Fibroblast of the conjunctiva (primary cell): ENCODE results near the gene PHETA1.
"Not testable (repeated sequence)": the region's sequence is repeated elsewhere in the genome, so short reads cannot be mapped to it uniquely, and the experiment has no call there.

Experiments
- DNase-seq: peaks from one replicate; pipeline ENCODE4 v3.0.0-alpha.2; 2010; ENCODE audit warnings: low read depth

The PHETA1 gene

DNA sequence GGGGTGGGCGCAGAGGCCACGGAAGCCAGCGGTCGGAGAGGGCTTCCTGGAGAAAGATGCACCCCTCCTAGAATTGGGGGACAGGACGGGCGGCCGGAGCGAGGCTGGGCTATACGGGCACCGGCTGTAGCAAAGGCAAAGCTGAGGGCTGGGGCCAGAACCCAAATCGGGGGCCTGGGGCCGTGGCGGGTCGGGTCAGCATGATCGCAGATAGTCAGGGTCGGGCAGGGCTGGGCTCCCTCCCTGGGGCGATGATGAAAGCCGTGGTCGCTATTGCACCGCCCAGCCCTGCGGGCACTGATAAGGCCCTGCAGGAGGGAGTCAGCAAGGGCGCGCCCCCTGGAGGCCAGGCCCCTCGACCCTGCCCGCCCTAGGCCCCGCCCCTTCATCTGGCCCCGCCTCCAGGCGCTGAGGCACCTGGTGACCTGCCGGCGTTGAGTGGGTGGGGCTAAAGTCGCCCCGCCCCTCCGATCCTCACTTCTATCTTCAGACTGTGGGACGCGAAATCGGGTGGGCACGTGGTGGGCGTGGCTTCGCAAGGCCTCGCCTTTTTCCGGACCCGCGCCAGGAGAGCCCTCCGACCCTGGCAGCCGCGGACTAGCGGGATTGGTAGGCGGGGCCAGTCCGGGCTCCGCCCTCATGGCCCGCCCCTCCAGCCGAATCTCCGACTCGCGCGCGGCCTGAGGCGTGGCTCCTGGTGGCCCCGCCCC lies 36.4 kb upstream of the PHETA1 start:
- peak; percentile 90 for DNase-seq

DNA sequence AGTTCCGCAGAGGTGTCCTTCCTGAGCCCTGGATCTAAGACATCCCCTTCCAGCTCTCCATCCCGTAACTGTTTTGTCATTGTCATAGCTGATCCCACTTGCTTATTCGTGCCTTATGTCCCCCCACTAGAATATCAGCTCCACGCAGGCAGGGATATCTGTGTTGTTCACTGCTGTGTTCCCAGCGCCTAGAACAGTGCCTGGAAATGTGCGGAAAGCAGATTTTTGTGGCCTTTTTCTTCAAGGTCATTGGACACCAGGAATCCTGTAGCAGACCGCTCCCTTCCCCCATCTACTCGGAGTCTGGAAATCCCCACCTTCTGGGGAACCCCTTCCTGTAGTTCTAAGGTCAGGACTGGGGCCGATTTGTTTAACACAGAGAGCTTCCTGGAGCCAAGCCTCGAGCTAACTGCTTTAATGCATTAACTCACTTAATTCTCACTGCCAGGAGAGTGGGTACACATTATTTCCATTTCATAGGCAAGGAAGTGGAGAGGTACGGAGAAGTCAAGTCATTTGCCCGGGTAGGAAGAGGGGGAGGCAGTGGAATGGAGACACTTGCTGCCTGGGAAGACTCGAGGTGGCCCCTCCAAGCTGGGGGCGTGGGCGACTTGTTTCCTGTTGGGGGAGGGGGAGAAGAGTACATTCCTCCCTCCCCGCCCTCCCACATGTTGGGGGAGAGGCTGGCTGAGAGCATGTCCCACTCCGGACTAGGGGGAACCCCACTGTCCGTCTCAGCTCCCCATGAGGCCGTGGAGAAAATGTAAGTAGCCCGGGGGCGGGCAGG lies 35.7 kb upstream of the PHETA1 start:
- no peak for DNase-seq

DNA sequence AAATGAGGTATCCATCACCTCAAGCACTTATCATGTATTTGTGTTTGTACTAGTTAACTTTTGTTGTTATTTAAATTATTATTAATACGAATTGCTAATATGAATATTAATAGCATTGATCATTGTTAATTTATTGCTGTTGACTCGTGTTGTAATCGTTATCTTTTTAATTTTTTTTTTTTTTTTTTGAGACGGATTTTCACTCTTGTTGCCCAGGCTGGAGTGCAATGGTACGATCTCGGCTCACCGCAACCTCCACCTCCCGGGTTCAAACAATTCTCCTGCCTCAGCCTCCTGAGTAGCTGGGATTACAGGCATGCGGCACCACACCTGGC lies 33.6 kb upstream of the PHETA1 start:
- not testable (repeated sequence) for DNase-seq

DNA sequence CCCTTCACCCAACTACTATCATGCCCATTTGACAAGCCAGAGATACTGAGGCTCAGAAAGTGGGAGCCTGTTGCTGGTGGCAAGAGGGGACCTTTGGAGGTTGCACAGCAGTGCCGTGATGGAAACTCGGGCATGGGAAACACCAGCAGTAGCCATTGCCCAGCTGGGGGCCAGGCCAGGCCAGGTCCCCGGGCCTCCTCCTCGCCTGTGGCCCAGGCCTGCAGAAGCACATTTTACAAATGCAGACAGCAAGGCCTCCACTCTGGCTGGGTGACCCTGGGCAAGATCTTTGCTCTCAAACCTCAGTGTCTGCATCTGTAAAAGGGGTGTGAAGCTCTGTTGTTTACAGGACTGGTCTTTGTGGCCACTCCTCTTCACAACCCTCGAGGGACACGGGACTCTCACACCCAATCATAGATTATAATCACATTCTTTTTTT lies 32.3 kb upstream of the PHETA1 start:
- DNase-seq = no peak

DNA sequence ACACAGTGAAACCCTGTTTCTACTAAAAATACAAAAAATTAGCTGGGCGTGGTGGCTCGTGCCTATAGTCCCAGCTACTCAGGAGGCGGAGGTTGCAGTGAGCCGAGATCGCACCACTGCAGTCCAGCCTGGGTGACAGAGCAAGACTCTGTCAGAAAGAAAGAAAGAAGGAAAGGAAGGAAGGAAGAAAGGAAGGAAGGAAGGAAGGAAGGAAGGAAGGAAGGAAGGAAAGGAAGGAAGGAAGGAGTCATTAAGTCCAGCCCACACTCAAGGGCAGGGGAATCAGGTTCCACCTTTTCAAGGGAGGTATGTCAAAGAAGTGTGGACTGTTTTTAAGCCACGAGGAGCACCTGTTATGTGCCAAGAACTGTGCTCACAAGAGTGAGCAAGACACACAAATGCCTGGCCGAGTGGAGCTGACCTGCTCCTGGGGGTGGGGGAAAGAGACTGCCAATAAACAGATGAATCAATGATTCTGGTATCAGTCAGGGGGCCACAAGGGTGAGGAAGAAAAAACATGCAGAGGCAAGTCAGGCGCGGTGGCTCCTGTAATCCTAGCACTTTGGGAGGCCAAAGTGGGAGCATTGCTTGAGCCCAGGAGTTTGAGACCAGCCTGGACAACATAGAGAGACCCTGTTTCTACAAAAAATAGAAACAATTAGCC lies 31.0 kb upstream of the PHETA1 start:
- DNase-seq = not testable (repeated sequence)

DNA sequence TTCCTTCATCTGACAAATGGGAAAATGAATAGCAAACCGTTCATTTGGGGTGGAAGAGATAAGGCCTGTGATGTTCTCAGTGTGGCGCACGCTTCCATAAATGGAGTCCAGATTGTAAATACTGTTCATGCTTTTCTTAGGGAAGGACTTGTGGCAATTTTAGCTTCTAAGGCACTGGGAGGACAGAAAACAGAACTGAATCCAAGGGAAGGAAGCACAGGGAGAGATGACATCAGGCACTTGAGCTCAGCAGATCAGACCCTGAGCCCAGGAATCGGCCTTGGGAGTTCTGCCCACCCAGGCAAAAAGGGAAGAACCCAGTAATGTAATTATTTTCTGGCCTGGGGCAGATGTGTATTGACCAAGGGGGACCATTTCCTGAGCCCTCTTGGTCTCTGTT lies 29.6 kb upstream of the PHETA1 start:
- no peak for DNase-seq

DNA sequence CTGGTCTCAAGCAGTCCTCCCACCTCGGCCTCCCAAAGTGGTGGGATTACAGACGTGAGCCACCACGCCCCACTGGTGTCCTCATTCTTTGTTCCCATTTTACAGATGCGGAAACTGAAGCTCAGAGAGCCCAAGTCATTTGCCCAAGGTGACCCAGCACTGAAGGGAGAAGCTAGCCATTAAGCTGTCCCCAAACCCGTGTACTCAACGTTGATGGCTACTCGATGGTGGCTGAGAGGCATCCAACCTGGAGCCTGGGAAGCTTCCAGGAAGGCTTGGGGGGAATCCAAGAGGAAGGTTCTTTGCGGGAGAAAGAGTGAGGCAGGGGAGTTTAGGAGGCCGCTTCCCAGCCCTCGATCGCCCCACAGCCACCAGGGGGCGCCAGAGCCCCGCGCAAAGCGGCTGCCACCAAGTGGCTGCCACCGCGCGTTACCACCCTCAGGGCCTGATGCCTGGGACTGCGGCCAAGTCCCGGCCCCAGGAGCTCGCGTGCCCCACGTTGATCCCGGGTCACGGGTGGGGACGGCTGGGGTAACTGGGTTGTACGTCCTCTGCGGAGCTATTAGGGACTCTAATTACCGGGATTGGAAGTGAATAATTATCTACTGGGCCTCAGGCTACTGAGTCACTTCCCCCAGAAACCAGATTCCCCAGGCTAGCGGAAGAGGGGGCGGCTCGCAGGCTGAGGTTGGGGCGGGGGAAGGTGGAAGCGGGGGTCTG lies 28.0 kb upstream of the PHETA1 start:
- DNase-seq = no peak

DNA sequence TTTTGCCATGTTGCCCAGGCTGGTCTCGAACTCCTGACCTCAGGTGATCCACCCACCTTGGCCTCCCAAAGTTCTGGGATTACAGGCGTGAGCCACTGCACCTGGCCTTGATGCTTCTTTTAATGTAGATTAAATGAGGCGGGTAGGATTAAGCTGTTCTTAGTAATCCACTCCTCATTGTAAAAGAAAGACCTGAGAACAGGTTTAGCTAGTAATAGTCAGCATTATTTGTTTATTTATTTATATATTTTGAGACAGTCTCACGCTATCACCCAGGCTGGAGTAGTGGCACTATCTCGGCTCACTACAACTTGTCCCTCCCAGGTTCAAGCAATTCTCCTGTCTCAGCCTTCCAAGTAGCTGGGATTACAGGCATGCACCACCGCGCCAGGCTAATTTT lies 27.4 kb upstream of the PHETA1 start:
- DNase-seq = not testable (repeated sequence)

DNA sequence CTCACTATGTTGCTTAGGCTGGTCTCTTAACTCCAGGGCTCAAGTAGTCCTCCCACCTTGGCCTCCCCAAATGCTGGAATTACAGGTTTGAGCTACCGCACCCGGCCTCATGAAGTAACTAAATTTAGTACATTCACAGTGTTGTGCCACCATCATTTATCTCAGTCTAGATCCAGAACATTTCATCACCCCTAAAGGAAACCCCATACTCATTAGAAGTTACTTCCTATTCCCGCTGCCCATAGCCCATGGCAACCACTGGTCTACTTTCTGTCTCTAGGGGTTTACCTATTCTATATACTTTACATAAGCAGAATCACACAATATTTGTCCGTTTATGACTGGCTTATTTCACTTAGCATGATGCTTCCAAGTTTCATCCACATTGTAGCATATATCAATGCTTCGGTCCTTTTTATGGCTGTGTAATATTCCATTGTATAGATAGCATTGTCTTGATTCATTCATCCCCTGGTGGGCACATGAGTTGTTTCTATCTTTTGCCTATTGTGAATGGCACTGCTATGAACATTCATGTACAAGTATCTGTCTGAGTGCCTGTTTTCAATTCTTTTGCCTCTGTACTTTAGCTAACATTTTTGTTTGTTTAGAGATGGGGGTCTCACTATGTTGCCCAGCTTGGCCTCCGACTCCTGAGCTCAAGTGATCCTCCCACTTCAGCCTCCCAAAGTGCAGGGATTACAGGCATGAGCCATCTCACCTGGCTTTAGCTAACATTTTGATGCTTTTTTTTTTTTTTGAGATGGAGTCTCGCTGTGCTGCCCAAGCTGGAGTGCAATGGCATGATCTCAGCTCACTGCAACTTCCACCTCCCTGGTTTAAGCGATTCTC lies 26.7 kb upstream of the PHETA1 start:
- no peak for DNase-seq

DNA sequence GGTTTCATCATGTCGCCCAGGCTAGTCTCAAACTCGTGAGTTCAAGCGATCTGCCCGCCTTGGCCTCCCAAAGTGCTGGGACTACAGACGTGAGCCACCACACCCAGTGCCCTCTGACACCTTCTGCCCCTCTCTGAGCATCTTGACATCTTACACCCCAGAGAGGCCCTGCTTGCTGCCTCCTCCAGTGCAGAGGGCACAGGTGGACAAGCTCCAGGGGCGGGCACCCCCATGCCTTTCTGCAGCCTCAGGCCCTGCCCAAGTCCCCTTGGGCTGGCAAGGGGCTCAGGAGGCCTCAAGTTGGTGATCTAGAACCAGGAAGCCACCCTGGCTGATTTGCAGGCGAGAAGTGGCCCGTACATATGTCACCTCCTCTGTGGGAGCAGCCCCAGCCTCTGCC lies 25.6 kb upstream of the PHETA1 start:
- DNase-seq = no peak

DNA sequence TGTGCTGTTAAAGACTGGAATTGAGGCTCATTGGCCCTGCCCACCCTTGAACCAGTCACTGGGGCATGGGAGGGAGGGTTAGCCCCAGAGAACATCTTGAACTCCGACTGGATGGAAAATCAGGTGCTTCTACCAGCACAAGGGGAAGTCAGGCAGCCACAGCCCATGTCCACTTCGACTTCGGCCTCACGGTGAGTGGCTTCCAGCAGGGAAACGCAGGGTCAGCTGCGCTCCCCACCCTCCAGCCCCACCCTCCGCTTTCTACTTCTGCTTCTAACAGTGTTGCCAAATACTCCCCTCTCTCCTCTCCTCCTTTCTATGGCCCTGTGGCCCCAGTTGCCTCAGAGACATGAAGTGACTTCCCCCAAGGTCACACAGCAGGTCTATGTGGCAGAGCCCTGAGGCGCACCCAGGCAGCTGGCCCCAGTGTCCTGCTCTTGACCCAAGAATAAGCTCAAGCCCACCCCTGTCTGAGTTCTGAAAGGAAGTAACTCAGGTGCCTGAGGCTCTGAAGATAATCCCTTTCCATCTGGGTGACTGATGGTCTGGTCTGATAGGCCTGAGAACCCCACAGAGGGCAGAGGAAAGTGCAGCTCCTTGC lies 24.9 kb upstream of the PHETA1 start:
- no peak for DNase-seq

DNA sequence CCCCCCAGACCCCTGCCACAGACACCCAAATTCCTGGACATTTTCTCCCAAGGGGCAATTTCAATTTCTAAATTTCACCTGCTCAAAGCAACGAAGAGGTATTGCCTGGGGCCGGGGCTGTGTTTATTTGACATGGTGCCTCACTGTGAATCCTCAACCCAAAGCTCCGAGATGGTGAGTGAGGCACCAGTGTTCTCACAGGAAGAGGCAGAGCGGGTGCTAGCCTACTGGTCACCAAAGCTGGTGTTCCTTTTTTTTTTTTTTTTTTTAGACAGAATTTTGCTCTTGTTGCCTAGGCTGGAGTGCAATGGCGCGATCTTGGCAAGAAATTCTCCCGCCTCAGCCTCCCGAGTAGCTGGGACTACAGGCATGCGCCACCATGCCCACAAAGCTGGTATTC lies 22.0 kb upstream of the PHETA1 start:
- DNase-seq = no peak

DNA sequence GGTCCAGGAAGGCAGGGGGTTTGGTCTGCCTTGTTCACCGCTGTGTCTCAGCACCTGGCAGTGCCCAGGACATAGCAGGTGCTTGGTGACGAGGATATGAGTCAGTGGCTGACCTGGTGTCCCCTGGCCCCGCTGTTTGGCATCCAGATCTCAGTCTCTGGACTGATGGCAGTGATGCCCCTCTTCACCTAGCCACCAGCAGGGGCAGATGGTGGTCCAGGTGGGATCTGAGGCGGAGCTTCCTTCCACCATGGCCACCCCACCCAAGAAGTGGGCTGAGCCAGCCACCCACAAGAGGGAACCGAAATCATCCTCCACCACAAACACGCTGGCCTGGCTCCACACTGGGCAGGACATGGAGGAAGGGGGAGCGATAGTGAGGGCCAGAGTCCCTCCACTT lies 20.7 kb upstream of the PHETA1 start:
- DNase-seq = no peak

DNA sequence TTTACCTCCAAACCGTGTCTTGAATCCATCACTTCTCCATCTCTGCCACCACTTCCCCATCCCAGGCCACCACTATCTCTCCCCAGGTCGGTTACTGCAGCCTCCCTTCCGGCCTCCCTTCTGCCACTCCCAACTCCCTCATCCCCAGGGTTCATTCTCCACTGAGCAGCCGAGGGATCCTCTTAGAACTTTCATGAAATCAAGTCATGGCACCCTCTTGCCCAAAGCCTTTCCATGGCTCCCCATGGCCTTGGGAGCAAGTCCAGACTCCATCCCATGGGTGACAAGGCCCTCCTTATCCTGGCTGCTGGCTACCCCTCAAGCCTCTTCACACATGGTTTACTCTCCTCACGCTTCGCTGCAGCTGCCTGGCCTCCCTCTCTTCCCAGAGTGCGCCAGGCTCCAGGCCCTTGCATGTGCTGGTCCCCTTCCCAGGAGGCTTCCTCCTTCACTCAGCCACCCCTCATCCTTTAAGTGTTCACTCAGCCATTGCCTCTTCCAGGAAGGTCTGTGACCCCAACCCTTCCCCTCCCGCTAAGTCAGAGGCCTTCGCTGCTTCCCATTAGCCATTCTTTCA lies 18.9 kb upstream of the PHETA1 start:
- DNase-seq = no peak

DNA sequence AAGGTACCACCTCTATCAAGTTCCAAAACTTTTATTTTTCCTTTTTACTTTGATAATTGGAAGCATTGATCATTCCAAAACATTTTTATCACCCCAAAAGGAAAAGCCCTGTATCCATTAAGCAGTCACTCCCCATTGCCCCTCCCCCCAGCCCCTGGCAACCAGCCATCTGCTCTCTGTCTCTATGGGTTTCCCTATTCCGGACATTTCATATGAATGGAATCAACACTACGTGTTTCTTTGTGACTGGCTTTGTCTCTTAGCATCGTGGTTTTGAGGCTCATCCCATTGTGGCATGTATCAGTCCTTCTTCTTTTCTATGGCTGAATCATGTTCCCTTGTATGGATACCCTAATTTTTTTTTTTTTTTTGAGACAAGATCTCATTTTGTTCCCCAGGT lies 18.0 kb upstream of the PHETA1 start:
- DNase-seq = no peak

DNA sequence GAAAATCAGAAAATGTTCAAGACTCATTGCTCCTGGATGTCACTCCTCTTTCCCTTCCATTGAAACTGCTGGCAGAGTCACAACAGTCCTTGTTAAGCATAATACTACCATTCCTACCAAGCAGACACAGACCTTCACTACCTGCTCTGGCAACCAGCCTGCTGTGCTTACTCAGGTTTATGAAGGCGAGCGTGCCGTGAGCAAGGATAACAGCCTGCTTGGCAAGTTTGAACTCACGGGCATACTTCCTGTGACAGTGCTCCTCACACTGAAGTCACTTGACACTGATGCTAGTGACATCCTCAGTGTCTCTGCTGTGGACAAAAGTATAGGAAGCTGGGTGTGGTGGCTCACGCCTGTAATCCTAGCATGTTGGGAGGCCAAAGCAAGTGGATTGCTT lies 15.7 kb upstream of the PHETA1 start:
- DNase-seq = no peak

DNA sequence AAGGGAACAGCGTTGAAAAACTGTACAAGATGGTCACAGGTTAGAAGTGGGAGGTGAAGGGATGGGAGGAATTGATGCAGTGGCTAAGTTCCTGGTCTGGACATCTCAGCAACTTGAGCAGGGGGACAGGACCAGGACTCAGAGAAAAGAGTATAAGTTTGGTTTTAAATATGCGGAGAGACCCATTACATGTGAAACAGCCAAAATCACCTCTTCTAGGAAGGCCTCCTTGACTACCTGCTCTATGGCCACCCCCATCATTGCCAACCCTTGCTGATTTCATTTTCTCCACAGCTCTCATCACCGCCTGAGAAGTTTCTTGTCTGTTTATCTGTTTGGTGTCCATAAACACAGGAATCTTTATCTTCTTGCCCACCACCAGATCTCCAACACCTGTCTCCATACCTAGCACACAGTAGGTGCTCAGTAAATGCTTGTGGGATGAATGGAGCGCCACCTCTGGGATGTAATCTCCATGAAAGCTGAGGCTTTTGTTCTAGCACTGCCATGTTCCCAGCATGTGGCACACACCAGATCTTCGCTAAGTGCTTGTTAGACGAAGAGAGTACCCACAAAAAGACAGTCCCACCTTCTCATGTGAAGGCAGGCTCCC lies 11.2 kb upstream of the PHETA1 start:
- no peak for DNase-seq

DNA sequence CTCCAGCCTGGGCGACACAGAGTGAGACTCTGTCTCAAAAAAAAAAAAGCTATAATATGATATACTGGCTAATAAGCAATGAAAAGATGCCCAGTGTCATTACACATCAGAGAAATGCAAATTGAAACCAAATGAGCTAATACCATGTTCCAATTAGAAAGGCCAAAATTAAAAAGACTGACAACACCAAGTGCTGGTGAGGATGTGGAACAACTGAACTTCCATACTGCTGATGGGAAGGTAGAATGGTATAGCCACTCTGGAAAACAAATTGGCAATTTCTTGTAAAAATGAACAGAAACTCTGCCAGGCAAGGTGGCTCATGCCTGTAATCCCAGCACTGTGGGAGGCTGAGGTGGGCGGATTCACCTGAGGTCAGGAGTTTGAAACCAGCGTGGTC lies 8.5 kb upstream of the PHETA1 start:
- no peak for DNase-seq

DNA sequence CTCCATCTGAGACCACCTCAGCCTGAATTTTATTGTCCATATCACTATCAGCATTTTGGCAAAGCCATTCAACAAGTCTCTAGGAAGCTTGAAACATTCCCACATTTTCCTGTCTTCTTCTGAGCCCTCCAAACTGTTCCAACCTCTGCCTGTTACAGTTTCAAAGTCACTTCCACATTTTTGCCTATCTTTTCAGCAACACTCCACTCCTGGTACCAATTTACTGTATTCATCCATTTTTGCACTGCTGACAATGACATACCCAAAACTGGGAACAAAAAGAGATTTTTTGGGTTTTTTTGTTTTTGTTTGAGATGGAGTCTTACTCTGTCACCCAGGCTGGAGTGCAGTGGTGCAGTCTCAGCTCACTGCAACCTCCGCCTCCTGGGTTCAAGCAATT lies 4.3 kb upstream of the PHETA1 start:
- not testable (repeated sequence) for DNase-seq

DNA sequence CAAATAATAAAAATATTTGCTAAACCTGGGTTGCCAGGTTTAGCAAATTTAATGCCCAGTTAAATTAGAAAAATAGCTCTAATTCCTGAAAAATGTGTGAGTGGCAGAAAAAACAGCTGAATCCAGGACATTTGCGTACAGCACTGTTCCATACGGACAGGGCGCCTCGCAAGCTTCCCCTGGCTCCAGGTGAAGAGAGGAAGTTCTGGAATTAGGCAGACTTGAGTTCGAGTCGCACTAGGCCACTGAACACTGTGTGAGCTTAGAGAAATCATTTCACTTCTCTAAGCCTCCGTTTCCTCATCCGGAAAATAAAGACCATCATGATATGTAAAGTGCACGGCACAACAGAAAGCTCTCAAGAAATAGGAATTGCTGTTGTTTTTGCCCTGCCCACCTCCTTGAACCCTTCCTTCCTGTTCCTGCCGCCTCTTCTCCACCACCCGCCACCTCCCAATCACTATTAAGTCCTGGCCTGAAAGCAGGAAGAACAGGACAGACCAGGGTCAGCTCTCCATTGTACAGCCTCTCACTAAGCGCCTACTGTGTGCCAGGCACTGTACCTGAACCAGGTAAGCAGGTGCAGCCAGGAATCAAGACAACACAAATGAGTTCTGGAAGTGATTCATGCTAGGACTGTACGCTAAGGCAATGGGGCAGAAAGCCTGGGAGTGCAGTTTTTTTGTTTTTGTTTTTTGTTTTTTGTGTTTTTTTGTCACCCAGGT lies 763 bp upstream of the PHETA1 start:
- DNase-seq = no peak
